ENCODE results near the gene DYRK1A.
"Not testable (repeated sequence)": the region's sequence is repeated elsewhere in the genome, so short reads cannot be mapped to it uniquely, and the experiment has no call there.

DNA sequence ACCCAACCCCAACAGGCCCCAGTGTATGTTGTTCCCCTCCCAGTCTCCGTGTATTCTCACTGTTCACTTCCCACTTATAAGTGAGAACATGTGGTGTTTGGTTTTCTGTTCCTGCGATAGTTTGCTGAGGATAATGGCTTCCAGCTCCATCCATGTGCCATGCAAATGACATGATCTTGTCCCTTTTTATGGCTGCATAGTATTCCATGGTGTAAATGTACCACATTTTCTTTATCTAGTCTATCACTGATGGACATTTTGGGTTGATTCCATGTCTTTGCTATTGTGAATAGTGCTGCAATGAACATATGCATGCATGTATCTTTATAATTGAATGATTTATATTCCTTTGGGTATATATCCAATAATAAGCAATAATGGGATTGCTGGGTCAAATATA, 174.6 kb downstream of the DYRK1A start:
- TF ChIP-seq, protein P1, sequence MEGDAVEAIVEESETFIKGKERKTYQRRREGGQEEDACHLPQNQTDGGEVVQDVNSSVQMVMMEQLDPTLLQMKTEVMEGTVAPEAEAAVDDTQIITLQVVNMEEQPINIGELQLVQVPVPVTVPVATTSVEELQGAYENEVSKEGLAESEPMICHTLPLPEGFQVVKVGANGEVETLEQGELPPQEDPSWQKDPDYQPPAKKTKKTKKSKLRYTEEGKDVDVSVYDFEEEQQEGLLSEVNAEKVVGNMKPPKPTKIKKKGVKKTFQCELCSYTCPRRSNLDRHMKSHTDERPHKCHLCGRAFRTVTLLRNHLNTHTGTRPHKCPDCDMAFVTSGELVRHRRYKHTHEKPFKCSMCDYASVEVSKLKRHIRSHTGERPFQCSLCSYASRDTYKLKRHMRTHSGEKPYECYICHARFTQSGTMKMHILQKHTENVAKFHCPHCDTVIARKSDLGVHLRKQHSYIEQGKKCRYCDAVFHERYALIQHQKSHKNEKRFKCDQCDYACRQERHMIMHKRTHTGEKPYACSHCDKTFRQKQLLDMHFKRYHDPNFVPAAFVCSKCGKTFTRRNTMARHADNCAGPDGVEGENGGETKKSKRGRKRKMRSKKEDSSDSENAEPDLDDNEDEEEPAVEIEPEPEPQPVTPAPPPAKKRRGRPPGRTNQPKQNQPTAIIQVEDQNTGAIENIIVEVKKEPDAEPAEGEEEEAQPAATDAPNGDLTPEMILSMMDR (conservative IDR thresholded peaks at IDR 0.05; ENCODE audit: low read depth, low read length), result not testable (repeated sequence)
- TF ChIP-seq EZH2 (IDR thresholded peaks at IDR 0.05; ENCODE audit: low read length, unreplicated experiment), result not testable (repeated sequence)
